ENCODE data around the gene RASA3.
A peak's percentile ranks its signal among the peaks of the same experiment; 100 is the strongest.

The RASA3 gene

DNA sequence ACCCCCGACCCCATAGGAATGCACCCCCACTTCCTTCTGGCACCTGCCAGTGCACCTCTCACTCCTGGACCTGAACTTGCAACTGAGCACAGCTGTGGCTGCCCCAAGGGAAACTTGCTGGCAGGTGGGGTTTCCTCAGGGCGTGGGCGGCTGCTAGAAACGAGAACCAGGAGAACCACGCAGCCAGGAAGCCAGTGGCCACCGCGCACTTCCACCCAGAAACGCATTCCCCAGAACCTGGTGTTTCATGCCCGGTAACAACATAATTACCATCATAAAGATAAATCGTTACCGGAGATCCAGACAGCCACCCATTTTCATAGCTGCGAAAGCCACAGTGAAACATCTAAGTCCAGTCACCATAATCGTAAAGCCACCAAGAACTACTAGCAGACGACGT lies 83.4 kb downstream of the RASA3 start:
- DNase-seq = peak; percentile 62 to 64

DNA sequence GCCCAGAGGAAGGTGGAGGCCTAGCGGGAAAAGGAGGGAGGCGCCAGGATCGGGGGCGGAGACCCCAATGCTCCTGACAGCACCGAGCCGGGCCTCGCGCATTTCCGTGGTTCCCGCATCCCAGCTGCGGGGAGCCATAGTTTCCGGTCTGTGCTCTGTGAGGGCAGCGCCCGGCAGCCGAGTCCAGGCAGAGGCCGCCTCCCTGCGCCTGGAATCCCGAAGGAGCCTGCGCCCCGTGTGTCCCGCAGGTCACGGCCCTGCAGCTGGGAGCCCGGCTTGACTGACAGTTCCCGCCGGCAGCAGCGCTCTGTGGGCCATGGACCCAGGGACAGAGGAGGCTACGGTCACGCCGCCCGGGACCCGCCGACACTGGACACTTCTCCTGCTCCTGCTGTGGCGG lies 84.0 kb downstream of the RASA3 start:
- DNase-seq = no peak

DNA sequence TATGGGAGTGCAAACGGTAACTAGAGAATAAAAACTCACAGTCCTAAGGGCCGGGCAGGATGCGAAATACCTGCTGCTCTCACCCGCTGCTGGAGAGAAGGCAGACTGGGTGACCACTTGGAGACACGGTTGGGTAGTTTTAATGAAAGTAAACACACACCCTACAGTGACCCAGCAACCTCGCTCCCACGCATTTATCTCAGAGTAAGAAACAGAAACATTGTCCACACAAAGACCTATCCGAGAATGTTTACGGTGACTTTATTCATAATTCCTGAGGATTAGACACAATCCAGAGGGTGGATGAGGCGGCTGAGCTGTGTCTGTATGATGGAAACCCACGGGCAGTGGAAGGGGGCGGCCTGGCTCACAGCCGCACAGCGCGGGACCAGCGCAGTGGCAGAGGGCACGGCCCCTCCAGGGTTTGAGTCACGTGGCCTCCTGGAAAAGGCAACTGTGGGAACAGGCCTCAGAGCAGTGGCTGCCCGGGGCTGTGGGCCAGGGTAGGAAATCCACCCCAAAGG lies 85.0 kb downstream of the RASA3 start:
- DNase-seq = no peak

DNA sequence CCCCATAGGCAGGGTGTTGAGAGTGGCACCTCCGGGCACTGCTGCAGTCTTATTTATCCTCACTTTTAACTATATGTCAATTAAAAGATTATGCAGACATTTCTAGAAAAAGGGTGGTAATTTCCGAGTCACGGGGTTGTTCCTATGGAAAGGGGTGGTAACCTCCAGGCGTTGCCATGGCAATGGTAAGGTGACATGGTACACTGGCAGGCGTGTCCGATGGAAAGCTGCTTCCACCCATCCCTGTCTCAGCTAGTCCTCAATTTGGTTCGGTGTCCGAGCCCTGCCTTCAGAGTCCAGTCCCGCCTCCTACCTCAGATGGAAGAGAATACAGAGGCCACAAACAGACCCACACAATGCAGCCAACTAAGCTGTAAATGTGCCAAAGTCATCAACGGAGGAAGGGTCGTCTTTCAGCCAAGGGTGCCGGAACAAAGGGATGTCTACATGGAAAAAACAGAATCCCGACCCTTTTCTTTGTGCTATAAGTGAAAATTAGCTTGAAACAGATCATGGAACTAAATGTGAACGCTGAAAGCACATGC lies 85.9 kb downstream of the RASA3 start:
- DNase-seq = no peak

DNA sequence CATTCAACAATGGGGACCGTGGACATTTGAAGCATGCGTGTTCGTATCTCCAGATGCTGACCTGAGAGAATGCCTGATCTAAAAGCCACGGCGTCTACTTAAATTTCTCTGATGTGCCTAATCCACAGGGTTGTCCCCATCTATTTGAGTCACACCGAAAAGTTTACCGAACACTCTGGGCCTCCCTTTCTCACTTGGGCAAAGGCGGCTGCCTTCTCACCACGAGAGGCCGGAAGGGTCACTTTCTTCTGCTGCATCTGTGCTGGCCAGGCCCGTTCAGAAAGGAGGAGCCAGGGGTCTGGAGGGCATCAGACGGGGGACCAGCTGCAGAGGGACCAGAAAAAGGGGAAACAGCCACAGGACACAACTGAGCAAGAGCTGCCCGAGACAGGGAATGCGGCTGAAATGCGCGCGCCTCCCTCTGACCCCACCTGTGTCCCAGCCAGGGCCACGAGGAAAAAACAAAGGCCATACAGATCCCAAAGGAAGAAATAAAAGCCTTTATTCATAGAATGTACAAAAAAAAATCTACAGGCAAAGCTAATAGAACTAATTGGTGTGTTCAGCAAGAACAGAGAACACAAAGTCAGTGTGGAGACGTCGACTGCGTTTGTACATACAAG lies 87.2 kb downstream of the RASA3 start:
- DNase-seq = no peak

DNA sequence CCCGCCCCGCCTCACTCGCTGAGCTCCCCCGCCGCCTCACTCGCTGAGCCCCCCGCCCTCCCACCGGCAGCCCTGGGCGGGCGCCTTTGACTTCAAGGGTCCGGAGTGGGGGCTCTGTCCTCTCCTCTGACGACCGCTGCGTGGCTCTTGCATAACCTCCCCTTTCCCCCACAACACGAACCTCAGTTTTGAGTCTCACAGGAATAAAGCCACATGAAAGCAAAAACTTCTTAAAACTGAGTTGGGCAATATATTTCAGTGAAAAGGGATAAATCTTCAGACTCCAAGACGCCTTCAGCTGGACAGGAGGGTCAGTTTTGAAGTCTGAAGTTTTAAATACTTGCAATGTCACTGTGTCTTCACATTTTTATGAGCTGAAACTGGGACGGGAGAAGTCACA lies 87.9 kb downstream of the RASA3 start:
- no peak for DNase-seq

DNA sequence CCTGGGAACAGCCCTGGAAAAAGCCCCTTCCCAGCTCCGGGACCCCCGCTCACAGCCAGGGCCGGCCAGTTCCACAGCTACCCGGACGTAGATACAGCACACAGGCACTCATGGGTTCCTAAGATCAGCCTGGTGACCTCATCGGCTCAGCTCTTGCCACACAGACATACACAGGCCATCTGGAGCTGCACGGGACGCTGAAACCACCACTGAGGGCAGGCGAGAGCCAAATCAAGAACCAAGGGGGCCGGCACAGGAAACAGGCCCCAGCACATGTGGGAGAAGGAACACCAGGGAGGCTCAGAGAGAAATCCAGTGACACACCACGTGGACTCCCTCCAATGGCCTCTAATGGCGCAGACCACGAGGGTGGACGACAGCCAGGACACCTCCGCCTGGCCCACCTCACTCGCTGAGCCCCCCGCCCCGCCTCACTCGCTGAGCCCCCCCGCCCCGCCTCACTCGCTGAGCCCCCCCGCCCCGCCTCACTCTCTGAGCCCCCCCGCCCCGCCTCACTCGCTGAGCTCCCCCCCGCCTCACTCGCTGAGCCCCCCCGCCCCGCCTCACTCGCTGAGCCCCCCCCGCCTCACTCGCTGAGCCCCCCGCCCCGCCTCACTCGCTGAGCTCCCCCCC lies 88.9 kb downstream of the RASA3 start:
- no peak for DNase-seq

DNA sequence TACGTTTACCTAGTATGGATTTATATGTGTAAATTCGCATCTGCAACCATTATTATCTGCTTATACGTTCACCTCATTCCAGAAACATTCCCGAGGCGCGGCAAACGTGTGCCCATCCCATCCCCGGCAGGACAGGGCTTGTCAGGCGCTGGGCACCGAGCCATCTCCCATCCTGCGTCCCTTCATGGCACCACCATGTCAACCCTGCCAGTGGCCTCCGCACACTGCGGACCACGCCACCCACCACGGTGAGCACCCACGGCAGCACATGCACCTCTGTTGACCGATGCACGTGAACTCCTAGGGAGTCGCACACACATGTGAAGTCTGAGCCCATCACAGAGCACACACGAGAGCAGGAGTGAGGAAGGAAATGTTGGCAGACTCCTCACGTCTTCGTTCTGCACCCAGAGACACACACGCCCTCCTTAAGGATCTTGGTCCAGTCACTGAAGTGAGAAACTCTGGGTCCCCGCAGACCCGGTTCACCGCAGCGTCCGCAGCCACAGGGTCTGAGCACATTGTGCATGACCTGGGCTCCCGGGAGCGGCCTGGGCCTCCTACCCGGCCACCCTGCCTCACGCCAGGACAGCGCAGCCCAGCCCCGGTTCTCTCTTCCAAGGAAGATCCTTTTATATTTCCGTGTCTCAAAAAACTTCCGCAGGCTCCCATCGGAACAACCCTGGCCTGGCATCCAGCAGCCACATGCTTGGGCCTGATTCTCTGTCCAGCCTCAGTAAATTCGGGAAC lies 90.2 kb downstream of the RASA3 start:
- DNase-seq = no peak

DNA sequence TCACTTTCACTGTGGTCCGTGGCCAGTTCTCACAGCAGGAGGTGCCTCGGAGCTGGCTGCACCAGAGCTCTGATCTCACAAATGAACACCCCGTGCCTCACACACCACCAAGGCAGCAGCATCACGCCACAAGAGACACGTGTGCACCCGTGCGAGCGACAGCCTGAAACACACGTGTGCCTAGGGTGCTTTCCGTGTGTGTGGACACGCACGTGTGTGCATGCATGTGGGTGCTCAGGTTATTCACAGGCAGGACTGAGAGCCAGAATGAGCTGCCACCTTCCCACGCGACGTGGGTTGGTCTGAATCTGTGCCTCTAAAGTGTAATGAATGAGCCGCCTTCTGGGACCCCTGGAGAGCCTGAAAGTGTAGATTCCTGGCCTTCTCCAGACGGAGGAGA lies 90.9 kb downstream of the RASA3 start:
- DNase-seq = no peak

DNA sequence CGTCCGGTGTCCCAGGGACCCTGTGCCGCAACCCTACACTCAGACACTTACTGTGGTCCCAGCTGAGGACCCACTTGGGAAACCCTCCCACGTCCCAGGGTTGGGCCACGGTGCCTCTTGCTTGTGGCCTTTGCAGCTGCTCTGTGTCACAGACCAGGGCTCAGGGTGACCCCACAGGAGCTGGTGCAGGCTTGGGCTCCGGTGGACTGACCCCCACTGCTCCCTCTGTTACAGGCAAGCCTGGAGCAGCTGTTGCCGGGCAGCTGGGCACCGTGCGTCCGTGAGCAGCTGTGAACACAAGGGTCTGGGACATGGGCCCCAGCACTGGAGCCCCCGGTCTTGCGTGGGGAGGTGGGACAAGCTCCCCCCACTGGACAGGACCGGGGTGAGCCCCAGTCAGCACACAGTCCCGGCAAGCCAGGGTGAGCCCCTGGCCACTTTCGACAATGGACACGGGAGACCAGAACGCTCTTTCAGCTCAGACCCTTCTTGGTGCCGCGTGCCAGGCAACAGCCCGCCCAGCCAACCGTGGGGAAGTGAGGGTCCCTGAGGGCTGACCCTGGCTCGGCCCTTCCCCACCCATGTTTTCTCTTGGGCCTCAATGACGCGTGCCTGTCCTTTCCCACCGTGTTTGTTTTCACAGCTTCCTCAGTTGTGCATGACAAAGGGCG lies 92.8 kb downstream of the RASA3 start:
- DNase-seq = no peak

DNA sequence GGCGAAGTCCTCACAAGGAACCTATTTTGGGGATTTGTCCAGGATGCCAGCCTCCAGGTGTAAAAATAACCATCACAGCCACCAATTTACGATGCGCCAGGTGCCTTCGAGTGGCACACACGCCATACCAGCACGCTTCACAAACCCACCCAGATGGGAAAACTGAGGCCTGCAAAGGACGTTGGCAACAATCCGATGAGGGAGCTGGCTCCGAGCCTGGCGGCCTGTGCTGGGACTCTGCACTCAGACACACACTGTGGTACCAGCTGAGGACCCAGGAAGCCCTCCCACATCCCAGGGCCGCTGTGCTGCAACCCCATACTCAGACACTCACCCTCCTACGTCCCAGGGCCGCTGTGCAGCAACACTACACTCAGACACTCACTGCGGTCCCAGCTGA lies 93.5 kb downstream of the RASA3 start:
- DNase-seq = no peak

DNA sequence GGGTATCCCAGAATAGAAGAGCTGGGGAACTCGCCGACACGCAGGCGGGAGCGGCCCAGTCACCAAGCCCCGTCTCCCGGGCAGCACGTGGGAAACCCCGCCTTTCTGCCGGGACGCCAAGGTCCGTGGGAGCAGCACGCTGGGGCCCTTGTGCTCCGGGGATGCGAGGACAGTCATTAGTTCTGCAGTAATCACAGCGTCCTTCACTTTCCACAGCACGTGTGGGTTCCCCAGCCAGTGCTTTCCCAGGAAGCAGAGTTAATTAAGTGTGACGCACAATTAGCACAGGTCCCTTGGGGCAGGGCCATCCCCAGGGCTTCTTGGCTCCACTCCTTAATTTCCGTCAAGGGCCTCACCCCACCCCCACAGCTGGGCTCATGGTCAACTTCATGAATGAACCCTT lies 94.2 kb downstream of the RASA3 start:
- DNase-seq = no peak

DNA sequence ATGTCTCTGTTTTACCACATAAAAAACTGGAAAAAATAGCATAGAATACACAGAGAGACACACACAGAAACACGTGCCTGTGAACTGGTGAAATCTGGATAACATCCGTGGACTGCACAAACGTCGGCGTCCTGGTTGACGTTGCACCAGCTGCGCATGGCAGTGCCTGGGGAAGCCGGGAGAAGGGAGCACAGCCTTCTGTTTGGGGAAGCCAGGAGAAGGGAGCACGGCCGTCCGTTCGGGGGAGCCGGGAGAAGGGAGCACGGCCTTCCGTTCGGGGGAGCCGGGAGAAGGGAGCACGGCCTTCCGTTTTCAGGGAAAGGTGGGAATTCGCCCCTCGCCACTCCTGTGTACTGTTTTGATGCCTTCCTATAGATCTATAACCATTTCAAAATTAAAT lies 94.7 kb downstream of the RASA3 start:
- DNase-seq = no peak

DNA sequence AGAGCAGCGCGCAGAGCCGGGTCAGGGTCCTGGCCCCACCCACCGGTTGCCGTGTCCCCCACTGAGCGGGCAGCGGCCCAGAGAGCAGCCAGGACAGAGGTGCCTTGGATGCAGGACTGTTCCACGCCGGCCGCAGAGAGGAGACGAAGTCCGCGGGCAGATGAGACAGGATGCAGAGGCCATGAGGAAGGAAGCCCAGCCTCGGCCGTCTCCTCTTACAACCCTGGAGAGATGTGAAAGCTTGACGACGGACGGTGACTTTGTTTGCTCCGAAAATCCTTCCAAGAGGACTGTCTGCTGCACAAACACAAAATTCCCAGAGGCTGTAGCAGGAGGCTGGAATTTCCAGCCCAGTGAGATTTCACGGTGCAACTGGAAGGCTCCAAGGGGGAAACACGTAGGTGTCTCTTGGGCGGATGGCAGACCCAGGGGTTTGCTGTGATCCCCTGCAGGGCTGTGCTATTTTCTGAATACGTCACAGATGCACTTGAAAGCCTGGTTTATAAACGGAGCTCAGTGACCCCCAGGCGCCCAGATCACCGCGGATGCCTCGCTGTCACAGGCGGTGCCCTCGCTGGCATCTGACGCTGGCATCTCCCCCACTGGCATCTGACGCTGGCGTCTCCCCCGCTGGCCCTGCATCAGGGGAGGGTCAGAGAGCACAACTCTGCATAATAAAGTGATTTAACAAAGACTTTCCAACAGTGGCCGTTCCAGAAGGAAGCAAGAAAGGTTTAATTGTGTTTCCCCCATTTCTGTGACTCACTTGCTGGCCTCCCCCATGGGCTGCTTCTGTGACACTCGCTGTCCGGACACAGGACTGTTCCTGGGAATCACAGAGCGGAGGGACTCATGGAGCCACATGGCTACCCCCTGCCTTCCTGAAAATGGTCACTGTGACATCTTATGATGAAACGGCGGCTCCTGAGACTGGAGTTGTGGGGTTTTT lies 96.6 kb downstream of the RASA3 start:
- no peak for DNase-seq

DNA sequence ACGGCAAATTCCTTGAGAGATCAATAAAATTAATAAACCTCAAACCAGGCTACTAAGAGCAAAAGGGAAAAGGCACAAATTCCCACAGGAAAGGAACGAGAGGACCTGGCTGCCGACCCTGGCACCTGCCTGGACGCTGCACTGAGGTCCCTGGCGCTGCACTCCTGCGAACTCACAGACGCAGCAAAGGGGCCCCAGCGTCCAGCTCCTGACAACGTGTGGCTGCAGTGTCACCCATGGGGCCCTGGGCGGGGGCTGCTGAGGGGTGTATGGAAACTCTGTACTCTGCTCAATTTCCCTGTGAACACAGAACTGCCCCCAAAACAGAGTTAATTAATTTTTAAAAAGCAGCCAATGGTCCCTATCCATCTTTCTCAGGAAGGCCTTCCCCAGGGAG lies 97.2 kb downstream of the RASA3 start:
- no peak for DNase-seq

DNA sequence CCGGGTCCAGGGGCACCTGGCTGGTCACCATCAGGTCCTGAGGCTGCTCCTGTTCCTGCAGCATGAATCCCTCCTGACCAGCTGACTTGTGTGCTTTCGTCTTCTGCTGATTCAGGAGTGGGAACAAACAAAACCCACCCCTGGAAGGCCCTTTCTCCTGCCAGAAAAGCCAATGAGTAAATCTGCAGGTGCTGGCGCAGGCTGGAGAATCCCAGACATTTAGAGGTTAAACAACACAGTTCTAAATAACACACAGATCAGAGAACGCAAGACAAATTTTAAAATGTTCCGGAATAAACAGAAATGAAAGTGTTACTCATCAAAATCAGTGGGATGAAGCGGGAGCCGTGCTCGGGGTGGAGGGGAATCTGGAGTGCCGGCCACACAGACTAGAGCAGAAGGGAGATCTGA lies 97.9 kb downstream of the RASA3 start:
- DNase-seq = no peak

DNA sequence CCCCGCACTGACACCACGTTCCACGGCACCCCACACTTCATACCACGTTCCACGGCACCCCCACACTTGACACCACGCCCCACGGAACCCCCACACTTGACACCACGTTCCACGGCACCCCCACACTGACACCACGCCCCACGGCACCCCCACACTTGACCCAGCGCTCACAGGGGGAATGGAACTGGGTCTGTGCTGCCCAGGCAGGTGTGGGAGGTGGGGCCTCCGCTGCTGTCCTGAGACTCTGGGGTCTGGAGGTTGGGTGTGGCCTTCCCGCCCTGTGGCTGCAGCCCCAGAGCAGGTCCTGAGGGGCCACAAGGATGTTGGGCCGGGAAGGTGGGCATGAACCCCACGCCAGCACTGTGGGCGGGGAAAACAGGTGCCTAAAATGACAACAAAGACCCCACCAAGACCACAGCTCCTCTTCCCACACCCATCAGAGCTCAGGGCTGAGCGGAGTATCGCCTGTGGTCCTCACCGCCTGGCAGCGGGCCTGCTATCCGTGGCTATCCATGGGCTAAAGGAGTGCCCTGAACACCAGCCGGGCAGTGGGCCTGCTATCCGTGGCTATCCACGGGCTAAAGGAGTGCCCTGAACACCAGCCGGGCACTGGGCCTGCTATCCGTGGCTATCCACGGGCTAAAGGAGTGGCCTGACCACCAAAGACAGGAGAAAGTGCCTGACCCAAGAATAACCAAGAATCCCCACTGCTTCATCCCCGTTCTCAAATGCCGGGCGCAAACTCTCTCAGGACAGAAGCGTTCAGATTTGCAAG lies 98.7 kb downstream of the RASA3 start:
- DNase-seq = no peak

DNA sequence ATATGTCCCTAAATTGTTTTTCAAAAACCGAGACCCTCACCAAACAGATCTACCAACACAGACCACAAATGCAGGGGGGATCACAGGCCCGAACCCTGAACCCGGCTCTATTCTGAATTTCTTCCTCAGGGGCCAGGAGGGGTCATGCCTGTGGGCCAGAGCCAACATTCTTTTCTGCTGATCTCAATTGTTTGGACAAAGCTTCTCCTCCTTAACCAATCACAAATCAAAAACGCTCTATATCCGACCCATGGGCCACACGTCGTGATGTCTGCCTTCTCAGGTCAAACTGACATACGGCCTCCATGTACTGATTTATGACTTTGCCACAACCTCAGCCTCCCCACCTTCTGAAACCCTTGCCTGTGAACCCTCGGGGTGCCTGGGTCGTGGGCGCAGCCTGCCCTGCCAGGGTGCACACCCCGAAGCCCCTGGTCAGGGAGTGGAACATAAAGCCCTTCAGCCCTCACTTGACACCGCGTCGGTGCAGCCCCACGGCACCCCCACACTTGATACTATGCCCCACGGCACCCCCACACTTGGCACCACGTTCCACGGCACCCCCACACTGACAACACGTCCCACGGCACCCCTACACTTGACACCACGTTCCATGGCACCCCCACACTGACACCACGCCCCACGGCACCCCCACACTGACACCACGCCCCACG lies 100.2 kb downstream of the RASA3 start:
- no peak for DNase-seq

DNA sequence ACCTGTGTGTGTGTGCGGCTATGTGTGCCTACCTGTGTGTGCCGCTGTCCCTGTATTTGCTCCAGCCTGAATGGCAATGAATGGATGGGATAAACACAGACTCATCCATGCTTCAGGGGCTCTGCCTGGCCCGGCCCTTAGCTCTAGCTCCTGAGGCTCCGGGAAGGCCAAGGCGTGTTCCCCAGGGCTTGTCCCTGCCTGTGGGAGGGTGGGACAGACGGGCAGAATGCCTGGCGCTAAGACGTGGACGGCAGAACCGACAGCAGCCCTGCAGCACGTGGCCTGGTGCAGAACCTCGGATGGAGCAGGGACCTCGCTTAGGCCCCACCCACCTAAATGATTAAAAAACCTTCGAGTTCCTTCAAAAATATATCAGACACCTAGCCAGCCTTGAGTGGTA lies 100.8 kb downstream of the RASA3 start:
- no peak for DNase-seq

Measured in activated CD4-positive, alpha-beta T cell treated with anti-CD3 and anti-CD28 coated beads for 4 hours (primary cell).